Esophagus (tissue), 2 donors: ENCODE data around the gene BAK1. TPM values are rescaled to one million over a fixed set of nuclear protein-coding genes. Genes with fewer than 3 reads are reported as not detected.
A peak's percentile ranks its signal among the peaks of the same experiment; 100 is the strongest.
"Not testable (repeated sequence)": the region's sequence is repeated elsewhere in the genome, so short reads cannot be mapped to it uniquely, and the experiment has no call there.

Experiments
- H3K27ac ChIP-seq, 2 donors: one replicate each; pipeline ENCODE4 v1.5.1; 2013; ENCODE audit warnings: low read depth in 2 of 2, mild to moderate bottlenecking in 2 of 2, inconsistent platforms in 1 of 2, low read length in 1 of 2, moderate library complexity in 1 of 2
- H3K27me3 ChIP-seq, 2 donors: one replicate each; pipeline ENCODE4 v1.6.1; 2013; ENCODE audit warnings: low read length in 2 of 2, control low read depth in 1 of 2, mild to moderate bottlenecking in 1 of 2; ENCODE audit not compliant: insufficient read depth in 2 of 2, control insufficient read depth in 1 of 2
- H3K36me3 ChIP-seq, 2 donors: one replicate each; pipeline ENCODE4 v1.6.1; 2013; ENCODE audit warnings: low read length in 1 of 2; ENCODE audit not compliant: control insufficient read depth in 2 of 2, insufficient read depth in 2 of 2
- H3K4me1 ChIP-seq, 2 donors: one replicate each; pipeline ENCODE4 v1.6.1; 2013; ENCODE audit warnings: low read length in 1 of 2; ENCODE audit not compliant: control insufficient read depth in 2 of 2, insufficient read depth in 2 of 2
- H3K4me3 ChIP-seq, 2 donors: one replicate each; pipeline ENCODE4 v1.5.1; 2013; ENCODE audit warnings: low read length in 2 of 2, mild to moderate bottlenecking in 2 of 2, low read depth in 1 of 2, moderate library complexity in 1 of 2
- H3K9me3 ChIP-seq, 2 donors: one replicate each; pipeline ENCODE4 v1.6.1; 2013; ENCODE audit warnings: mild to moderate bottlenecking in 2 of 2, low read depth in 1 of 2, low read length in 1 of 2, moderate library complexity in 1 of 2; ENCODE audit not compliant: control insufficient read depth in 2 of 2, insufficient read depth in 1 of 2
- WGBS, 2 donors: extraction: QIAGEN DNeasy Blood & Tissue Kit; methylation state at CpG; one replicate each; pipeline ENCODE4 v1.1.7; 2013; 5-methylcytosine and 5-hydroxymethylcytosine counted together
- polyA plus RNA-seq, 2 donors: library from polyadenylated mRNA; stranded (reverse); fragments of 200-250 nt; gene quantifications; one replicate each; pipeline ENCODE4 v1.2.3, GENCODE V29; 2013
- donor health status: healthy with polysubstance abuse.
- donor health status: Bipolar disorder and iron deficiency.

BAK1 gene
- polyA plus RNA-seq, 2 donors = 20.4 to 22.6 TPM

DNA sequence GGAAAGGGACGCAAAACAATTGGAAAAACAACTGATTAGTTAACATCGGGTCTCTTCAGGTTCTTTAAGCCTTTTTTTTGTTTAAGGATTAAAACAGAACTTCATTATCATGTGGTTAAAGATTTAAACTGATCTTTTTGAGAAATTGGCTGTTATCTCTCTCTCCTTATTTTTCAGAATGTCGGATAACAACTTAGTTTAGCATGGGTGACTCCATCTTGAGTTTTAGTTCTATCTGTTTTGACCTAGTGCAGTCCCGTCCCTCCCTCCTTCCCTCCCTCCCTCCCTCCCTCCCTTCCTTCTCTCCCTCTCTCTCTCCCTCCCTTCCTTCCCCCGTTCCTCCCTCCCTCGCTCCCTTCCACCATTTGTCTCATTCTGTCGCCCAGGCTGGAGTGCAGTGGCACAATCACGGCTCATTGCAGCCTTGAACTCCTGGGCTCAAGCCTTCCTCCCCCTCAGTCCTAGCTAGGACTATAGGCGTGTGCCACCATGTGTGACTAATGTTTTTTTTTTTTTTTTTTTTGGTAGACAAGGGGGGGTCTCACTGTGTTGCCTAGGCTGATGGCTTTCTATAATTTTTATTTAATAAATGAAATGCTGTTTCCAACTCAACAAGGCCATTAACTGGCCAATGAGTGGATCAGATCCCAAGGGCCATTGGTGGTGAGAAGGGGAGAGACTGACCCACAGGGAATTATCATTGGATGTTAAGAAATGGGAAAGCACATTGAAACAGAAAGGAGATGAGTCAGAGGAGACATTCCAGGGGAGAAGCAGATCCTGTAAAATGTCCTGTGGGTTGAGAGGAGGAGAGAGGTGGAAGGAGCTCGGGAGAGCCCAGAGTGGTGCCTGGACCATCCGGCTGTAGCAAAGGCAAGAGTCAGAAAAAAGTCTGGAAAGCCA is 13.6 kb downstream of the BAK1 start:
- H3K4me3 ChIP-seq = no peak overlapping the region
- H3K27me3 ChIP-seq = no peaks in the 10 kb centered on the region
- H3K27ac ChIP-seq = no peak overlapping the region
- H3K36me3 ChIP-seq = no peaks in the 10 kb centered on the region
- H3K4me1 ChIP-seq = peaks cover 0 to 3% of the 10 kb centered on the region in 2 donors
- 75% methylated on average over 11 of the region's 11 CpGs for WGBS, 2 donors
- H3K9me3 ChIP-seq = no peaks in the 10 kb centered on the region

DNA sequence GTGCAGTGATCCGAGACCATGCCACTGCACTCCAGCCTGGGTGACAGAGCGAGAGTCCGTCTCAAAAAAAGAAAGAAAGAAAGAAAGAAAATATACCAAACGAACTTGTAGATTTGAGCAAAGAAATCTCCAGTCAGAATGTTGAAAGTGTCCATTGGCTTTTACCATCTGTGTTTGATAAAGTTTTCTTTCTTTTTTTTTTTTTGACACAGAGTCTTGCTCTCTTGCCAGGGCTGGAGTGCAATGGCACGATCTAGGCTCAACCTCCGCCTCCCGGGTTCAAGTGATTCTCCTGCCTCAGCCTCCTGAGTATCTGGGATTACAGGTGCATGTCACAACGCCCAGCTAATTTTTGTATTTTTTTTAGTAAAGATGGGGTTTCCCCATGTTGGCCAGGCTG is 21.3 kb downstream of the BAK1 start:
- Histone ChIP-seq H3K4me1 (peaks cover 0 to 3% of the 10 kb centered on the region in 2 donors), H3K9me3 (no peaks in the 10 kb centered on the region), H3K4me3 (no peak overlapping the region), H3K27me3 (no peaks in the 10 kb centered on the region), H3K36me3 (no peaks in the 10 kb centered on the region), H3K27ac (no peak overlapping the region)
- WGBS, 2 donors = 91 to 95% methylated on average over 8 of the region's 8 CpGs

DNA sequence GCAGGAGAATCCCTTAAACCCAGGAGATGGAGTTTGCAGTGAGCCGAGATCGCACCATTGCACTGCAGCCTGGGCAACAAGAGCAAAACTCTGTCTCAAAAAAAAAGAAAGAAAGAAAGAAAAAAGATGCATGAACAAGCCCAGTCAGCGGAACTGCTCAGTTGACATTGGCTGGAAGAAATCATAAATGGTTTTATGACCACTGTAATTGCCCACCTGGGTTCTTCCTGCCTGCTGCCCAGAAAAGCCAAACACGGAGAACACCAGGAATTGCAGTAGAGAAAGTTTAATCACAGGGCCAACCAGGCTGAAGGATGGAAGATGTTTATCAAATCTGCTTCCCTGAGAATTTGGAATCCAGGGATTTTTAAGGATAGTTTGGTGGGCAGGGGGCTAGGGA is 22.7 kb downstream of the BAK1 start:
- WGBS, 2 donors = 93 to 96% methylated on average over 4 of the region's 4 CpGs
- H3K27me3 ChIP-seq = no peaks in the 10 kb centered on the region
- H3K36me3 ChIP-seq = no peaks in the 10 kb centered on the region
- H3K4me1 ChIP-seq = peaks cover 0 to 3% of the 10 kb centered on the region in 2 donors
- no peaks in the 10 kb centered on the region for H3K9me3 ChIP-seq
- no peak overlapping the region for H3K4me3 ChIP-seq
- H3K27ac ChIP-seq = no peak overlapping the region

DNA sequence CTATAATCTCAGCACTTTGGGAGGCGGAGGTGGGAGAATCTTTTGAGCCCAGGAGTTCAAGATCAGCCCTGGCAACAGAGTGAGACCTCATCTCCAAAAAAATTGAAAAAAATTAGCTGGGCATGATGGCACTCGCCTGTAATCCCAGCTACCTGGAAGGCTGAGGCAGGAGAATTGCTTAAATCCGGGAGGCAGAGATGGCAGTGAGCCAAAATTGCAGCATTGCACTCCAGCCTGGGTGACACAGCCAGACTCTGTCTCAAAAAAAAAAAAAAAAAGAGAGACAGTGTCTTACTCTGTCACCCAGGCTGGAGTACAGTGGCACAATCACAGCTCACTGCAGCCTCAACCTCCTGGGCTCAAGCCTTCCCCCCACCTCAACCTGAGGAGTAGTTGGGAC is 27.2 kb downstream of the BAK1 start:
- not testable (repeated sequence) for H3K36me3 ChIP-seq, H3K27me3 ChIP-seq, H3K9me3 ChIP-seq, H3K4me1 ChIP-seq, H3K4me3 ChIP-seq, H3K27ac ChIP-seq
- WGBS, 2 donors = 37 to 49% methylated on average over 3 of the region's 3 CpGs

DNA sequence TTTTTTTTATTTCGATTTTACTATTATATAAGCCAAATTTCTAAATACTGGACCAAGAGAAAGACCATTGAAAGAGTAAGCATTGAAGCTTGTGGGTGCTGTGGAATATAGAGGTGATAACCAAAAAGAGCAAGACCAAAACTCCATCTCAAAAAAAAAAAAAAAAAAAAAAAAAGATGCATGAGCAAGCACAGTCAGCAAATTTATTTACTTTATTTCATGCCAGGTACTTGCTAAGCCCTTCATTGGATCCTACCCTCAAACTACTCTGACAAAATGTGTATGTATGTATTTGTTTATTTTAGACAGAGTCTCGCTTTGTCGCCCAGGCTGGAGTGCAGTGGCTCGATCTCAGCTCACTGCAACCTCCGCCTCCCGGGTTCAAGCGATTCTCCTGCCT is 27.8 kb downstream of the BAK1 start:
- Histone ChIP-seq H3K9me3 (no peaks in the 10 kb centered on the region), H3K36me3 (no peaks in the 10 kb centered on the region), H3K27ac (no peak overlapping the region), H3K4me3 (no peak overlapping the region), H3K4me1 (peaks cover 0 to 3% of the 10 kb centered on the region in 2 donors), H3K27me3 (no peaks in the 10 kb centered on the region)
- WGBS, 2 donors = 78 to 89% methylated on average over 7 of the region's 7 CpGs

DNA sequence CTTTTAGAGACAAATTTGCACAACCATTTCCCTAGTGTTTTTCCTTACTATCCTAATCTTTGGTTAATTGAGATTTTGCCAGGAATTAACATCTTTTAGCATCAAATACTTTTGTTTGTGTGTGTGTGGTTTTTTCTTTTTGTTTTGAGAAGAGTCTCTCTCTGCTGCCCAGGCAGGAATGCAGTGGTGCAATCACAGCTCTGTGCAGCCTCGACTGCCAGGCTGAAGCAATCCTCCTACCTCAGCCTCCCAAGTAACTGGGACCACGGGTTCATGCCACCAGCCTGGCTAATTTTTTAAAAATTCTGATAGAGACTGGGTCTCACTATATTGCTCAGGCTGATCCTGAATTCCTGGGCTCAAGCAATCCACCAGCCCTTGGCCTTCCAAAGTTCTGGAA is 28.5 kb downstream of the BAK1 start:
- Histone ChIP-seq H3K9me3 (no peaks in the 10 kb centered on the region), H3K27ac (no peak overlapping the region), H3K4me3 (no peak overlapping the region), H3K36me3 (no peaks in the 10 kb centered on the region), H3K27me3 (no peaks in the 10 kb centered on the region), H3K4me1 (no peaks in the 10 kb centered on the region)
- WGBS, 2 donors = 73 to 81% methylated on average over 2 of the region's 2 CpGs

DNA sequence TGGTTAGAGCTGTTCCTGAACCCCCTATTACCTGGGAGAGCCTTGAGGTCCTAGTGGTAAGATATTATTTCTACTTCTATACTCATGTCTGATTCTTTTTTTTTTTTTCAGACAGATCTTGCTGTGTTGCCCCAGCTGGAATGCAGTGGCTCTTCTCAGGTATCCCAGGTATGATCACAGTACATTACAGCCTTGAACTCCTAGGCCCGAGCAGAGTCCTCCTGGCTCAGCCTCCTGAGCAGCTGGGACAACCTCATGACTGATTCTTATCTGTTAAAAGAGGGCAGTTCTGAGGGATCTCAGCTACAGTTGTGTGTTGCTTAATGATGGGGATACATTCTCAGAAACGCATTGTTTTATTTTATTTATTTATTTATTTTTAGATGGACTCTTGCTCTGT is 30.2 kb downstream of the BAK1 start:
- WGBS, 2 donors = 87 to 90% methylated on average over 2 of the region's 2 CpGs
- Histone ChIP-seq H3K36me3 (no peaks in the 10 kb centered on the region), H3K9me3 (no peaks in the 10 kb centered on the region), H3K4me3 (no peak overlapping the region), H3K27me3 (no peaks in the 10 kb centered on the region), H3K4me1 (no peaks in the 10 kb centered on the region), H3K27ac (peak overlapping the region in 1 of 2 donors; percentile 24)

DNA sequence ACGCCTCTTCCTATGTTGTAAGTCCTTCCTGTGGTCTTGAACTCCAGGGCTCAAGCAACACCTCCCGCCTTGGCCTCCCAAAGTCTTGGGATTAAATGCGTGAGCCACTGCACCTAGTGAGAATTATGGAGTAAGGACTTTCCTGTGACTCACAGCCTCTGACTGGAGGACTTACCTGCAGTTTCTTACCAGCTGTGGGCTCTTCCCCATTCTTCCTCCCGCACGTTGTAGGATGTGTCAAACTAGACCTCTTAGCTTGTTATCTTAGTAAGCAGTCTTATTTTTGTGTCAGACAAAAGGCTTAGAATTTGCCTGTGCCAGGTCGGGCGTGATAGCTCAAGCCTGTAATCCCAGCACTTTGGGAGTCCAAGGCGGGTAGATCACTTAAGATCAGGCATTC is 30.9 kb downstream of the BAK1 start:
- no peaks in the 10 kb centered on the region for H3K4me1 ChIP-seq
- H3K4me3 ChIP-seq = no peak overlapping the region
- peak overlapping the region in 1 of 2 donors; percentile 24 for H3K27ac ChIP-seq
- H3K36me3 ChIP-seq = no peaks in the 10 kb centered on the region
- no peaks in the 10 kb centered on the region for H3K27me3 ChIP-seq
- H3K9me3 ChIP-seq = no peaks in the 10 kb centered on the region
- 62 to 64% methylated on average over 8 of the region's 8 CpGs for WGBS, 2 donors

DNA sequence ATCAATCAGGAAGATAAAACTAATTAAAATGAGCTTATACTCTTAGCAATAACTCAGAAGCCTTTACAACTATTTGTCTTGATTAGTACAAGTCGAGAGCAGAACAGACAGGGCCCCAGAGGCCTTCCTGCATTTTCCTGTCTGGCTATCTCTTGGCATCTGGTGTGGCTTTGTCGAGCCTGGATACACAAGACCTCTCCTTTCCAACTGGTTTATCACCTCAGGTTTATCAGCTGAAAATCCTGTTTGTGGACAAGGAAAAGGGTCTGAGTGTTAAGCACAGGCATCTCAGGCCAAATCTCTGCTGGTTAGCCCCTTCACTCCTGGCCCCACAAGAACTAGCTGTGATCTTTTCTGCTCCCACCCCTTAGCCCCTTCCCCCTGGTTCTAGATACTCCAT is 32.6 kb downstream of the BAK1 start:
- H3K36me3 ChIP-seq = no peaks in the 10 kb centered on the region
- H3K4me1 ChIP-seq = no peaks in the 10 kb centered on the region
- H3K4me3 ChIP-seq = no peak overlapping the region
- no peaks in the 10 kb centered on the region for H3K9me3 ChIP-seq
- WGBS, 2 donors = 47 to 49% methylated on average over 2 of the region's 2 CpGs
- no peak overlapping the region for H3K27ac ChIP-seq
- H3K27me3 ChIP-seq = no peaks in the 10 kb centered on the region

DNA sequence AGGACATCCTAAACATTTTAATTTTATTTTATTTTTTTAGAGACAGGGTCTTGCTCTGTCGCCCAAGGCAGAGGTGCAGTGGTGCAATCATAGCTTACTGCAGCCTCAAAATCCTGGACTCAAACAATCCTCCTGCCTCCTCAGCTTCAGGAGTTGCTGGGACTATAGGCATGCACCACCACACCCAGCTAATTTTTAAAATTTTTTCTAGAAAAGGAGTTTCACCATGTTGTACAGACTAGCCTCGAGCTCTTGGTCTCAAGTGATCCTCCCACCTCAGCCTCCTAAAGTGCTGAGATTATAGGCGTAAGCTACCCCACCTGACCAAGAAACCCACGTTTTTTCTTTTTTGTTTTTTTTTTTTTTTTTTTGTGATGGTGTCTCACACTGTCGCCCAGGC is 33.3 kb downstream of the BAK1 start:
- no peaks in the 10 kb centered on the region for H3K36me3 ChIP-seq
- no peak overlapping the region for H3K27ac ChIP-seq
- no peaks in the 10 kb centered on the region for H3K27me3 ChIP-seq
- no peak overlapping the region for H3K4me3 ChIP-seq
- no peaks in the 10 kb centered on the region for H3K4me1 ChIP-seq
- no peaks in the 10 kb centered on the region for H3K9me3 ChIP-seq
- 81 to 83% methylated on average over 5 of the region's 5 CpGs for WGBS, 2 donors
